Measurements from ENCODE around the gene PTK6. TPM values are rescaled to one million over a fixed set of nuclear protein-coding genes. Genes with fewer than 3 reads are reported as not detected.

Gene PTK6
- total and polyA plus RNA-seq, 2 of the 13 experiments (the other 11 are each of a cell fraction or from before 2014, with no cell fraction given), result 0.08 TPM; not detected in 1

- POLR2A ChIA-PET, result no interaction called here
- no peak within 1 kb of the TSS for H2AFZ ChIP-seq (ENCODE audit: low read length)
- no peak within 1 kb of the TSS for H3K27ac ChIP-seq (ENCODE audit: extremely low read length, insufficient read depth, low read length)
- no peaks in the 10 kb centered on the region for H3K9me3 ChIP-seq (ENCODE audit: low read length)
- peak within 1 kb of the TSS in 2 of 3 experiments; percentile 34 to 58; a peak in 2 of 6 replicates for H3K4me3 ChIP-seq (replicated peaks in 1 of 3; ENCODE audit: insufficient read depth in 1 of 3, low read depth in 2 of 3, low read length in 3 of 3)
- intact Hi-C loops (cut with micrococcal nuclease; ENCODE audit: unreplicated experiment) (no loop called here), in situ Hi-C loops (cut with HindIII; ENCODE audit: extremely low pct_ligation_motif_present, low pct_unique_long_range_greater_than_20kb) (no loop called here)
- no peaks in the 10 kb centered on the region for H3K79me2 ChIP-seq (ENCODE audit: insufficient read depth, low read length)
- CTCF ChIA-PET (ENCODE audit: low intra/inter-chr PET ratio, low total read pairs), result no interaction called here
- H3K4me1 ChIP-seq (ENCODE audit: insufficient read depth, low read length), result 0 out of 2 replicates have a peak, but pooled peaks cover 5% of the 10 kb centered on the region
- 4% methylated on average over 26 of the region's 58 CpGs for WGBS (ENCODE audit: low lambda C conversion rate)
- H4K20me1 ChIP-seq (ENCODE audit: insufficient read depth, low read length), result peaks cover 6% of the 10 kb centered on the region; the same call in 1 of the 2 replicates
- H3K27me3 ChIP-seq (ENCODE audit: control insufficient read depth in 1 of 2, insufficient read depth in 2 of 2, low read length in 2 of 2), result peaks cover 44 to 87% of the 10 kb centered on the region in 2 experiments
- H3K9ac ChIP-seq (ENCODE audit: insufficient read depth, low read depth, low read length), result no peak within 1 kb of the TSS
- peak; percentile 20; the same call in 1 of the 2 replicates for TF ChIP-seq CTCF (CRISPR knock-in tag; IDR thresholded peaks at IDR 0.05)
- no peak for TF ChIP-seq KMT2A (CRISPR knock-in tag; IDR thresholded peaks at IDR 0.05)
- TF ChIP-seq ZNF142 (CRISPR knock-in tag; IDR thresholded peaks at IDR 0.05), result 0 out of 2 replicates have a peak, but pooled peaks have one; percentile 58
- peak; percentile 21 for TF ChIP-seq HNRNPLL (IDR thresholded peaks at IDR 0.05; ENCODE audit: low read depth, low read length, poor library complexity, severe bottlenecking)
- ATAC-seq (no peak), DNase-seq (ENCODE audit: low spot score) (no peak), FAIRE-seq (no peak)
- H3K36me3 ChIP-seq (replicated peaks in 1 of 2; ENCODE audit: control insufficient read depth in 1 of 2, insufficient read depth in 2 of 2, low read length in 2 of 2), result no peaks in the 10 kb centered on the region
- peak within 1 kb of the TSS; percentile 33; the same call in 1 of the 2 replicates for H3K4me2 ChIP-seq (ENCODE audit: low read depth, low read length)
- BruUV-seq (replicated peaks), result no TSS peak
Observed at GRCh38 chr20:63498960-63499337, 38.2 kb downstream of the PTK6 start, which contains the start of gene EEF1A2. Gene EEF1A2 (minus strand): TSS chr20:63499083. CDS start chr20:63497763, 1,320 bp downstream.

Data from HepG2 (cell line).